HUDEP-2 (cell line): ENCODE results near the gene SIGLEC1.

Source experiments
- DNase-seq, 76 experiments: peaks; one replicate each; lab custom pipeline; 2025; ENCODE audit not compliant: unreplicated experiment in 76 of 76; lab: John Stamatoyannopoulos, UW

SIGLEC1 gene

GRCh38 chr20:3681352-3681930 lies 31.0 kb downstream of the SIGLEC1 start:
- no peak for DNase-seq

- DNase-seq = no peak
Observed at GRCh38 chr20:3680701-3681351, 31.6 kb downstream of the SIGLEC1 start.

- DNase-seq = no peak
Observed at GRCh38 chr20:3679749-3680700, 32.4 kb downstream of the SIGLEC1 start.

GRCh38 chr20:3678856-3679720 lies 33.3 kb downstream of the SIGLEC1 start:
- no peak for DNase-seq

- no peak for DNase-seq
Observed at GRCh38 chr20:3678198-3678597, 34.2 kb downstream of the SIGLEC1 start.

GRCh38 chr20:3677733-3678132 lies 34.7 kb downstream of the SIGLEC1 start:
- DNase-seq = no peak

GRCh38 chr20:3674995-3675900 lies 37.2 kb downstream of the SIGLEC1 start:
- no peak for DNase-seq

GRCh38 chr20:3674447-3674846 lies 38.0 kb downstream of the SIGLEC1 start:
- DNase-seq = no peak

GRCh38 chr20:3673221-3674070 lies 39.0 kb downstream of the SIGLEC1 start:
- DNase-seq = no peak

GRCh38 chr20:3672547-3673171 lies 39.7 kb downstream of the SIGLEC1 start:
- no peak for DNase-seq

- DNase-seq = no peak
Observed at GRCh38 chr20:3671986-3672546, 40.3 kb downstream of the SIGLEC1 start.

- no peak for DNase-seq
Observed at GRCh38 chr20:3670945-3671344, 41.5 kb downstream of the SIGLEC1 start.

- no peak for DNase-seq
Observed at GRCh38 chr20:3670511-3670910, 41.9 kb downstream of the SIGLEC1 start.

- DNase-seq = no peak
Observed at GRCh38 chr20:3669710-3670367, 42.6 kb downstream of the SIGLEC1 start.

GRCh38 chr20:3667434-3668037 lies 44.9 kb downstream of the SIGLEC1 start:
- DNase-seq = no peak

GRCh38 chr20:3663858-3664257 lies 48.5 kb downstream of the SIGLEC1 start:
- no peak for DNase-seq
